Keratinocyte (primary cell): ENCODE measurements around the gene ATP1A2.

Experiments
- EZH2 ChIP-seq: IDR thresholded peaks from one replicate; pipeline ENCODE4 v1.6.1; 2012; ENCODE audit warnings: inconsistent platforms, mild to moderate bottlenecking, low read length, moderate library complexity
- TF ChIP-seq, protein P1 (sequence below), 3 experiments: IDR thresholded peaks in 1 of 3; conservative IDR thresholded peaks in 1 of 3; optimal IDR thresholded peaks in 1 of 3; 2 replicates in 2 of 3; 3 replicates in 1 of 3; pipeline versions ENCODE3 to v1.5.1; 2011; ENCODE audit warnings: low read length in 3 of 3, mild to moderate bottlenecking in 3 of 3, moderate library complexity in 2 of 3, control low read depth in 1 of 3, inconsistent platforms in 1 of 3; ENCODE audit not compliant: insufficient read depth in 2 of 3; ENCODE audit errors: extremely low read depth in 1 of 3

DNA sequence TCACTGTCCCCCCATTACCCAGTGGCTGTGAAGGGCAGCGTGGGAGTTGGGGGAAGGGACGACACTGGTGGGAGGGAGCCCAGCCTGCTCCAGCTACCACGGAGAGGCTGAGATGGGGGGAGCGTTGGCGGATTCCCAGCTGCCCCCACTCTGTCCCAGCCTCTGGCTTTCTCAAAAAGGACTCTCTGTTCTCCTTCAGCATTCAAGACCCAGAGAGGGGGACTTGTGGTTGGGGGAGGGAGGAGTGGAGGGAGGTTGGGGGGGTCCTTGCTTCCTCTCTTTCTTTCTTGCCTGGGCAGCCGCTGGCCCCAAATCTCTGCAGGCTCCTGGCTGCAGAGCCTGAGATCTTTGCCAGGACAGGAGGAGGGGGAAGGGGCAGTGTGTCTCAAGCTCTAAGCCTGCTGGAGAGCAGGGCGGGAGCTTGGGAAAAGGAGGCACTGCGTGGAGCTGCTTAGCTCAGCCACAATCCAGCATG lies 2.2 kb downstream of the ATP1A2 start:
- TF ChIP-seq, protein P1, sequence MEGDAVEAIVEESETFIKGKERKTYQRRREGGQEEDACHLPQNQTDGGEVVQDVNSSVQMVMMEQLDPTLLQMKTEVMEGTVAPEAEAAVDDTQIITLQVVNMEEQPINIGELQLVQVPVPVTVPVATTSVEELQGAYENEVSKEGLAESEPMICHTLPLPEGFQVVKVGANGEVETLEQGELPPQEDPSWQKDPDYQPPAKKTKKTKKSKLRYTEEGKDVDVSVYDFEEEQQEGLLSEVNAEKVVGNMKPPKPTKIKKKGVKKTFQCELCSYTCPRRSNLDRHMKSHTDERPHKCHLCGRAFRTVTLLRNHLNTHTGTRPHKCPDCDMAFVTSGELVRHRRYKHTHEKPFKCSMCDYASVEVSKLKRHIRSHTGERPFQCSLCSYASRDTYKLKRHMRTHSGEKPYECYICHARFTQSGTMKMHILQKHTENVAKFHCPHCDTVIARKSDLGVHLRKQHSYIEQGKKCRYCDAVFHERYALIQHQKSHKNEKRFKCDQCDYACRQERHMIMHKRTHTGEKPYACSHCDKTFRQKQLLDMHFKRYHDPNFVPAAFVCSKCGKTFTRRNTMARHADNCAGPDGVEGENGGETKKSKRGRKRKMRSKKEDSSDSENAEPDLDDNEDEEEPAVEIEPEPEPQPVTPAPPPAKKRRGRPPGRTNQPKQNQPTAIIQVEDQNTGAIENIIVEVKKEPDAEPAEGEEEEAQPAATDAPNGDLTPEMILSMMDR (optimal IDR thresholded peaks at IDR 0.05 in 1 of 3, IDR thresholded peaks at IDR 0.05 in 1 of 3, conservative IDR thresholded peaks at IDR 0.05 in 1 of 3; ENCODE audit: extremely low read depth in 1 of 3, insufficient read depth in 2 of 3, low read length in 3 of 3), result no peak
- TF ChIP-seq EZH2, result no peak
